Caco-2 (cell line): Measurements from ENCODE around the gene AHRR. TPM values are rescaled to one million over a fixed set of nuclear protein-coding genes. Genes with fewer than 3 reads are reported as not detected.

ENCODE experiments used
- BruUV-seq: library from RNA; stranded (reverse); fragments of 400-500 nt; replicated peaks from 2 replicates; lab custom pipeline; 2021; lab: Mats Ljungman, UMichigan
- CTCF ChIA-PET: fragments of 300-600 bp; sonication (Branson Sonifier 250); formaldehyde crosslinking; loops from one replicate; lab custom pipeline; 2022; ENCODE audit warnings: antibody characterized with exemption; lab: Charles Lee
- POLR2A ChIA-PET: fragments of 300-600 bp; sonication (Branson Sonifier 250); formaldehyde crosslinking; loops from one replicate; lab custom pipeline; 2022; ENCODE audit warnings: antibody characterized with exemption; lab: Charles Lee
- DNase-seq, 2 experiments: peaks; one replicate each; pipeline versions ENCODE4 v3.0.0 to v3.0.0-alpha.2; 2020 to 2022
- H3K27me3 ChIP-seq: replicated peaks from 2 replicates; pipeline ENCODE4 v1.6.0; 2011; ENCODE audit warnings: low read length; ENCODE audit not compliant: control insufficient read depth, insufficient read depth
- H3K36me3 ChIP-seq: 2 replicates; pipeline ENCODE4 v1.5.1; 2011; ENCODE audit warnings: low read length; ENCODE audit not compliant: control insufficient read depth, insufficient read depth
- H3K4me1 ChIP-seq: fragments of 250-450 bp; sonication (Bioruptor Pico); 2 replicates; pipeline ENCODE4 v1.5.1; 2020; ENCODE audit warnings: mild to moderate bottlenecking
- H3K4me3 ChIP-seq: 2 replicates; pipeline ENCODE4 v1.5.1; 2011; ENCODE audit warnings: low read depth, mild to moderate bottlenecking, control low read depth, low read length
- H3K9me3 ChIP-seq: fragments of 250-450 bp; sonication (Bioruptor Pico); 2 replicates; pipeline ENCODE4 v1.5.1; 2020; ENCODE audit warnings: mild to moderate bottlenecking, moderate library complexity
- H3K27ac Mint-ChIP-seq: one replicate; pipeline ENCODE4 v1.8.0; 2022; ENCODE audit warnings: mixed read lengths; ENCODE audit not compliant: unreplicated experiment
- H3K27me3 Mint-ChIP-seq: one replicate; pipeline ENCODE4 v1.8.0; 2022; ENCODE audit warnings: mixed read lengths; ENCODE audit not compliant: insufficient read depth, unreplicated experiment
- H3K36me3 Mint-ChIP-seq: one replicate; pipeline ENCODE4 v1.8.0; 2022; ENCODE audit warnings: mild to moderate bottlenecking, mixed read lengths; ENCODE audit not compliant: insufficient read depth, unreplicated experiment
- H3K4me1 Mint-ChIP-seq: one replicate; pipeline ENCODE4 v1.8.0; 2022; ENCODE audit warnings: low read depth, mixed read lengths; ENCODE audit not compliant: unreplicated experiment
- H3K4me3 Mint-ChIP-seq: one replicate; pipeline ENCODE4 v1.8.0; 2022; ENCODE audit warnings: mild to moderate bottlenecking, moderate library complexity, mixed read lengths; ENCODE audit not compliant: unreplicated experiment
- H3K9me3 Mint-ChIP-seq: one replicate; pipeline ENCODE4 v1.8.0; 2022; ENCODE audit warnings: mixed read lengths; ENCODE audit not compliant: unreplicated experiment
- intact Hi-C: fragments of 100-400 bp; cut with micrococcal nuclease; formaldehyde crosslinking; loops from one replicate; pipeline ENCODE4 v1.10.0; 2022; ENCODE audit not compliant: unreplicated experiment
- total RNA-seq: library from RNA; stranded (reverse); gene quantifications from 2 replicates; pipeline ENCODE4 v1.2.3, GENCODE V29; 2022
- TF ChIP-seq, protein P1 (sequence below), 2 experiments: fragments of 200-600 bp in 1 of 2; IDR thresholded peaks; 1 replicate in 1 of 2; 2 replicates in 1 of 2; pipeline versions ENCODE4 v1.5.1 to v1.8.0; 2011 to 2022; ENCODE audit warnings: antibody characterized with exemption in 1 of 2, control low read depth in 1 of 2, inconsistent platforms in 1 of 2, low read depth in 1 of 2, low read length in 1 of 2, mild to moderate bottlenecking in 1 of 2, moderate library complexity in 1 of 2; ENCODE audit not compliant: insufficient read depth in 1 of 2, severe bottlenecking in 1 of 2, unreplicated experiment in 1 of 2

Gene AHRR
- total RNA-seq, 1 experiment from 2014 or later, result 1.1 TPM

GRCh38 chr5:421287-421880 is 99.9 kb downstream of the AHRR start:
- intact Hi-C loops, result no loop called here
- DNase-seq, result no peak
- Mint-ChIP-seq H3K27me3 (no peaks in the 10 kb centered on the region), H3K4me1 (no peaks in the 10 kb centered on the region), H3K36me3 (no peaks in the 10 kb centered on the region), H3K4me3 (no peak overlapping the region), H3K9me3 (peaks cover 8% of the 10 kb centered on the region), H3K27ac (no peak overlapping the region)
- H3K4me1 ChIP-seq, result no peaks in the 10 kb centered on the region
- TF ChIP-seq, protein P1, sequence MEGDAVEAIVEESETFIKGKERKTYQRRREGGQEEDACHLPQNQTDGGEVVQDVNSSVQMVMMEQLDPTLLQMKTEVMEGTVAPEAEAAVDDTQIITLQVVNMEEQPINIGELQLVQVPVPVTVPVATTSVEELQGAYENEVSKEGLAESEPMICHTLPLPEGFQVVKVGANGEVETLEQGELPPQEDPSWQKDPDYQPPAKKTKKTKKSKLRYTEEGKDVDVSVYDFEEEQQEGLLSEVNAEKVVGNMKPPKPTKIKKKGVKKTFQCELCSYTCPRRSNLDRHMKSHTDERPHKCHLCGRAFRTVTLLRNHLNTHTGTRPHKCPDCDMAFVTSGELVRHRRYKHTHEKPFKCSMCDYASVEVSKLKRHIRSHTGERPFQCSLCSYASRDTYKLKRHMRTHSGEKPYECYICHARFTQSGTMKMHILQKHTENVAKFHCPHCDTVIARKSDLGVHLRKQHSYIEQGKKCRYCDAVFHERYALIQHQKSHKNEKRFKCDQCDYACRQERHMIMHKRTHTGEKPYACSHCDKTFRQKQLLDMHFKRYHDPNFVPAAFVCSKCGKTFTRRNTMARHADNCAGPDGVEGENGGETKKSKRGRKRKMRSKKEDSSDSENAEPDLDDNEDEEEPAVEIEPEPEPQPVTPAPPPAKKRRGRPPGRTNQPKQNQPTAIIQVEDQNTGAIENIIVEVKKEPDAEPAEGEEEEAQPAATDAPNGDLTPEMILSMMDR (IDR thresholded peaks at IDR 0.05; ENCODE audit: insufficient read depth in 1 of 2, low read depth in 1 of 2, low read length in 1 of 2, severe bottlenecking in 1 of 2, unreplicated experiment in 1 of 2), result no peak
- no peaks in the 10 kb centered on the region for H3K36me3 ChIP-seq
- H3K9me3 ChIP-seq, result no peaks in the 10 kb centered on the region
- H3K4me3 ChIP-seq, result no peak overlapping the region
- ChIA-PET POLR2A (no interaction called here), CTCF (no interaction called here)
- no TSS peak for BruUV-seq
- no peaks in the 10 kb centered on the region for H3K27me3 ChIP-seq

DNA sequence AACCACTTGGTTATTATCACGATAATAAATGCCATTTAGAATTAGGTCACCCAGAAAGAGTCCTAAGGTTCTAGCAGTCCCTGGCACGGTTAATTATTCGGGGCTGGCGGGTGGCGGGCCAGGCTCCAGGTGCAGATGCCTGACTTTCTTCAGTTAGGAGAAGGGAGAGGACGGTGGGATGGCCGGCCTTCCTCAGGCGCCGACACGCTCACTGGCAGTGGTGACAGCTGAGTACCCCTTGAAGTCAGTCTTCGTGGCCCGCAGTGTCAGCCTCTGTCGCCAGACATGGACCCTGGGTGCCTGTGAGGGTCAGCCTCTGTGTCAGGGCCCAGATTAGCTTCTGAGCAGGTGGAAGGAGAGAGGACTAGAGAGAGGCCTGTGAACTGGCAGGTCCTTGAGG is 100.4 kb downstream of the AHRR start:
- intact Hi-C loops, result no loop called here
- H3K9me3 Mint-ChIP-seq, result peaks cover 13% of the 10 kb centered on the region
- TF ChIP-seq, protein P1 (IDR thresholded peaks at IDR 0.05; ENCODE audit: insufficient read depth in 1 of 2, low read depth in 1 of 2, low read length in 1 of 2, severe bottlenecking in 1 of 2, unreplicated experiment in 1 of 2), result no peak
- ChIA-PET POLR2A (no interaction called here), CTCF (no interaction called here)
- H3K4me1 ChIP-seq, result no peaks in the 10 kb centered on the region
- H3K36me3 Mint-ChIP-seq, result no peaks in the 10 kb centered on the region
- BruUV-seq, result no TSS peak
- H3K27ac Mint-ChIP-seq, result no peak overlapping the region
- H3K9me3 ChIP-seq, result no peaks in the 10 kb centered on the region
- no peaks in the 10 kb centered on the region for H3K4me1 Mint-ChIP-seq
- no peaks in the 10 kb centered on the region for H3K27me3 ChIP-seq
- no peaks in the 10 kb centered on the region for H3K27me3 Mint-ChIP-seq
- DNase-seq, result no peak
- H3K4me3 Mint-ChIP-seq, result no peak overlapping the region
- H3K4me3 ChIP-seq, result no peak overlapping the region
- no peaks in the 10 kb centered on the region for H3K36me3 ChIP-seq

DNA sequence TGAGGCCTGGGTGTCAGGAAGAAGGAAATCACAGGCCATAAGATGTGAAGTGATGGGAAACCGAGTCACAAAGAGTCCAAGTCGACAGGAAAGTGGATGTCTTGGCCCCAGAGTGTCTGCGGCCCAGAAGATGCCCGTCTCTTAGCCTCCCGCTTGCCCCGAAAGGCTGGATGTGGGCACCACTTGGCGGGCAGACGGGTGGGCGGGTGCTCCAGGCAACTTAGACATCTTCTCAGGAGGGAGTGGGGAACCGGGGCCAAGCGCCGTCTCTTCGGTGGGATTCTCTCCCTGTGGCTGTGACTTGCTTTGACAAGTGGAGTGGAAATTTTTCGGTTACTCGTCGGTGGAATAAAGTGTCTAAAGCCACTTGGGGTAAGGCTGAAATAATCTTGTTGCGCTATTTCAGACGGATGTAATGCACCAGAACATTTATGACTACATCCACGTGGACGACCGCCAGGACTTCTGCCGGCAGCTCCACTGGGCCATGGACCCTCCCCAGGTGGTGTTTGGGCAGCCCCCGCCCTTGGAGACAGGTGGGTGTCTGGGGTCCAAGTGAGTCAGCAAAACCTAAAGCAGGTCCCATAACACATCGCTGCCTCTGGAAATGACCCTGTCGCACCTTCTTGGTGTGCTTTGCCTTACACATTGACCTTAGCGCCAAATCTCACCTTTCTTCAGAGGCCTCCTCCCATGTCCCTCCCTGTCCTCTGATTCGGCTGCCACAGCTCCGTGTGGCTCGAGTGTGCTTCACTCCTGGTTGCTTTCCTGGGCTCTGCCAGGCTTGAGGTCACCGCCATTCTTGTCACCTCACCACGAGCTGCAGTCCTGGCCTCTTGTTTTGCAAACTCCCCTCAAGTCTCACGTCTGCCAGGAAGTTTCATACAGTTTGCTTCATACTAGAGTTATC is 101.1 kb downstream of the AHRR start:
- H3K27me3 Mint-ChIP-seq, result no peaks in the 10 kb centered on the region
- Histone ChIP-seq H3K4me3 (no peak overlapping the region), H3K4me1 (no peaks in the 10 kb centered on the region), H3K27me3 (no peaks in the 10 kb centered on the region), H3K9me3 (no peaks in the 10 kb centered on the region), H3K36me3 (no peaks in the 10 kb centered on the region)
- BruUV-seq, result no TSS peak
- TF ChIP-seq, protein P1 (IDR thresholded peaks at IDR 0.05; ENCODE audit: insufficient read depth in 1 of 2, low read depth in 1 of 2, low read length in 1 of 2, severe bottlenecking in 1 of 2, unreplicated experiment in 1 of 2), result no peak
- intact Hi-C loops, result no loop called here
- DNase-seq, result no peak
- H3K9me3 Mint-ChIP-seq, result peaks cover 14% of the 10 kb centered on the region
- no peak overlapping the region for H3K4me3 Mint-ChIP-seq
- CTCF ChIA-PET, result interaction anchor here (1.0 kb wide), 1 partner anchor 9 kb away, joined by 3 read pairs; no protein-coding TSS in a partner anchor
- no peaks in the 10 kb centered on the region for H3K36me3 Mint-ChIP-seq
- POLR2A ChIA-PET, result no interaction called here
- no peaks in the 10 kb centered on the region for H3K4me1 Mint-ChIP-seq
- H3K27ac Mint-ChIP-seq, result no peak overlapping the region
